Stomach (tissue), 9 donors: ENCODE results near the gene LYL1. TPM values are rescaled to one million over a fixed set of nuclear protein-coding genes. Genes with fewer than 3 reads are reported as not detected.

ENCODE experiments used
- DNase-seq, 2 donors: peaks; one replicate each; pipeline versions ENCODE4 v3.0.0 to v3.0.0-alpha.2; 2013 to 2019
- H3K27ac ChIP-seq, 5 donors: fragments of 200-600 bp in 4 of 5; sonication (generic) in 4 of 5; one replicate each; pipeline ENCODE4 v1.5.1; 2013 to 2019; ENCODE audit warnings: mild to moderate bottlenecking in 1 of 5, moderate library complexity in 1 of 5
- H3K27me3 ChIP-seq, 3 donors: fragments of 200-600 bp; sonication (generic); one replicate each; pipeline ENCODE4 v1.5.1; 2017 to 2019; ENCODE audit warnings: mixed run types in 1 of 3
- H3K36me3 ChIP-seq, 4 donors: fragments of 200-600 bp; sonication (generic); 1 replicate in 3 of 4; 2 replicates in 1 of 4; pipeline ENCODE4 v1.5.1; 2016 to 2019
- H3K4me1 ChIP-seq, 4 donors: fragments of 200-600 bp; sonication (generic); one replicate each; pipeline ENCODE4 v1.5.1; 2016 to 2019
- H3K4me3 ChIP-seq, 4 donors: fragments of 200-600 bp; sonication (generic) in 3 of 4; one replicate each; pipeline ENCODE4 v1.5.1; 2016 to 2019; ENCODE audit warnings: mild to moderate bottlenecking in 1 of 4
- H3K9me3 ChIP-seq, 4 donors: fragments of 200-600 bp; sonication (generic); one replicate each; pipeline ENCODE4 v1.5.1; 2016 to 2019
- CTCF ChIP-seq, 7 experiments: fragments of 450-650 bp in 4 of 7; fragments of 200-600 bp in 3 of 7; sonication (generic) in 3 of 7; IDR thresholded peaks; one replicate each; pipeline ENCODE4 v1.5.1; 2016 to 2019; ENCODE audit warnings: antibody characterized with exemption in 7 of 7, control low read depth in 2 of 7, mild to moderate bottlenecking in 1 of 7
- EP300 ChIP-seq: sonication (generic); formaldehyde crosslinking; IDR thresholded peaks from one replicate; pipeline ENCODE4 v1.6.1; 2017; ENCODE audit warnings: antibody characterized with exemption
- POLR2A ChIP-seq, 4 donors: fragments of 450-650 bp; IDR thresholded peaks; one replicate each; pipeline ENCODE4 v1.6.1; 2016; ENCODE audit warnings: antibody characterized with exemption in 4 of 4, control low read depth in 2 of 4, mild to moderate bottlenecking in 1 of 4, moderate library complexity in 1 of 4
- POLR2AphosphoS5 ChIP-seq, 3 donors: sonication (generic); formaldehyde crosslinking; IDR thresholded peaks; one replicate each; pipeline ENCODE4 v1.6.1; 2016; ENCODE audit warnings: antibody characterized with exemption in 3 of 3
- WGBS, 5 donors: extraction: QIAGEN DNeasy Blood & Tissue Kit in 3 of 5; methylation state at CpG; one replicate each; pipeline versions ENCODE4 v1.1.5 to v1.1.7; 2013 to 2018; 5-methylcytosine and 5-hydroxymethylcytosine counted together
- intact Hi-C: fragments of 100-400 bp; cut with DNase I; formaldehyde crosslinking; loops from one replicate; pipeline ENCODE4 v1.15.1; 2023; ENCODE audit warnings: low total_unique reads
- polyA plus RNA-seq, 3 donors: library from polyadenylated mRNA; stranded (reverse); fragments of 200-250 nt; gene quantifications; one replicate each; pipeline ENCODE4 v1.2.3, GENCODE V29; 2013
- total RNA-seq, 5 donors: library from RNA; depleted of rRNA; stranded (reverse); fragments of >200 nt; gene quantifications; one replicate each; pipeline versions ENCODE4 v1.1.0 to v1.2.3, GENCODE V29; 2014 to 2016
- donor health status: healthy with polysubstance abuse.
- donor health status: Bipolar disorder and iron deficiency.
- donor health status: healthy.

LYL1 gene
- total and polyA plus RNA-seq, 8 donors, result 1.3 to 19.3 (median 5.0) TPM; not detected in 1

GRCh38 chr19:13051557-13052165 lies 51.0 kb downstream of the LYL1 start:
- Histone ChIP-seq H3K9me3 (no peaks in the 10 kb centered on the region), H3K4me3 (peak overlapping the region in 2 of 4 donors; percentile 17 to 29), H3K27me3 (no peaks in the 10 kb centered on the region), H3K27ac (peak overlapping the region; percentile 9 to 95 (median 92)), H3K4me1 (peaks cover 67 to 90% (median 78%) of the 10 kb centered on the region in 4 donors), H3K36me3 (no peaks in the 10 kb centered on the region)
- 1 to 5% (median 2%) methylated on average over 19 to 23 of the region's 23 CpGs for WGBS, 5 donors
- TF ChIP-seq POLR2AphosphoS5 (IDR thresholded peaks at IDR 0.05) (peak in 1 of 3 donors; percentile 26), POLR2A (IDR thresholded peaks at IDR 0.05) (no peak)
- peak; percentile 88 to 92 for DNase-seq
- intact Hi-C loops, result no loop called here

- no peak overlapping the region for H3K4me3 ChIP-seq
- no peaks in the 10 kb centered on the region for H3K36me3 ChIP-seq
- WGBS, 5 donors, result 44 to 62% (median 51%) methylated on average over 4 of the region's 4 CpGs
- H3K27ac ChIP-seq, result peak overlapping the region in 2 of 5 donors; percentile 92 to 94
- no peak for DNase-seq
- intact Hi-C loops, result no loop called here
- no peaks in the 10 kb centered on the region for H3K27me3 ChIP-seq
- no peaks in the 10 kb centered on the region for H3K9me3 ChIP-seq
- TF ChIP-seq CTCF (IDR thresholded peaks at IDR 0.05), result no peak
- no peak for TF ChIP-seq POLR2A (IDR thresholded peaks at IDR 0.05)
- TF ChIP-seq POLR2AphosphoS5 (IDR thresholded peaks at IDR 0.05), result no peak
- no peak for TF ChIP-seq EP300
- H3K4me1 ChIP-seq, result peaks cover 59 to 90% (median 73%) of the 10 kb centered on the region in 4 donors
Measured at GRCh38 chr19:13050274-13050673, 52.4 kb downstream of the LYL1 start.

Other genes with a start within 250 kb of the LYL1 start
- gene DNASE2, start 221.4 kb downstream of the LYL1 start, total RNA-seq, result 10 to 100 TPM; 11.9 to 53.1 (median 30.4) TPM
- 10 to 100 TPM in 2 of 3 donors, 1 to 10 TPM in 1; 9.0 to 26.2 (median 20.3) TPM for gene DNASE2, start 221.4 kb downstream of the LYL1 start, polyA plus RNA-seq
- under 1 TPM in 1 of 5 donors, not detected in 4; 0.18 TPM for gene KLF1, start 215.7 kb downstream of the LYL1 start, total RNA-seq
- gene KLF1, start 215.7 kb downstream of the LYL1 start, polyA plus RNA-seq, result under 1 TPM in 2 of 3 donors, not detected in 1; 0.05 to 0.19 TPM
- gene GCDH, start 211.7 kb downstream of the LYL1 start, total RNA-seq, result 10 to 100 TPM in 4 of 5 donors, not detected in 1; 17.5 to 30.8 (median 23.9) TPM
- 10 to 100 TPM; 21.6 to 26.6 (median 24.0) TPM for gene GCDH, start 211.7 kb downstream of the LYL1 start, polyA plus RNA-seq
- not detected for gene SYCE2, start 183.6 kb downstream of the LYL1 start, total RNA-seq
- gene SYCE2, start 183.6 kb downstream of the LYL1 start, polyA plus RNA-seq, result under 1 TPM in 1 of 3 donors, not detected in 2; 0.23 TPM
- gene FARSA, start 169.1 kb downstream of the LYL1 start, total RNA-seq, result 100 to 1,000 TPM in 1 of 5 donors, 10 to 100 TPM in 4; 27.2 to 125 (median 51.9) TPM
- gene FARSA, start 169.1 kb downstream of the LYL1 start, polyA plus RNA-seq, result 10 to 100 TPM; 34.7 to 40.3 (median 39.4) TPM
- gene CALR, start 164.2 kb downstream of the LYL1 start, total RNA-seq, result 100 to 1,000 TPM; 337 to 947 (median 504) TPM
- 100 to 1,000 TPM in 2 of 3 donors, 10 to 100 TPM in 1; 71.2 to 236 (median 158) TPM for gene CALR, start 164.2 kb downstream of the LYL1 start, polyA plus RNA-seq
- gene RAD23A, start 157.0 kb downstream of the LYL1 start, total RNA-seq, result 100 to 1,000 TPM in 3 of 5 donors, 10 to 100 TPM in 2; 44.1 to 144 (median 103) TPM
- 100 to 1,000 TPM; 101 to 141 (median 106) TPM for gene RAD23A, start 157.0 kb downstream of the LYL1 start, polyA plus RNA-seq
- 10 to 100 TPM in 4 of 5 donors, 1 to 10 TPM in 1; 1.8 to 93.3 (median 25.9) TPM for gene GADD45GIP1, start 145.6 kb downstream of the LYL1 start, total RNA-seq
- 10 to 100 TPM; 59.0 to 75.4 (median 61.8) TPM for gene GADD45GIP1, start 145.6 kb downstream of the LYL1 start, polyA plus RNA-seq
- under 1 TPM in 1 of 5 donors, not detected in 4; 0.58 TPM for gene DAND5, start 133.3 kb downstream of the LYL1 start, total RNA-seq
- gene DAND5, start 133.3 kb downstream of the LYL1 start, polyA plus RNA-seq, result under 1 TPM in 2 of 3 donors, not detected in 1; 0.12 to 0.13 TPM
- gene NFIX, start 107.4 kb downstream of the LYL1 start, total RNA-seq, result 100 to 1,000 TPM in 1 of 5 donors, 10 to 100 TPM in 4; 14.0 to 183 (median 63.3) TPM
- gene NFIX, start 107.4 kb downstream of the LYL1 start, polyA plus RNA-seq, result 10 to 100 TPM; 11.5 to 45.0 (median 30.2) TPM
- 100 to 1,000 TPM in 1 of 5 donors, 10 to 100 TPM in 4; 29.6 to 373 (median 36.5) TPM for gene TRMT1, start 13.9 kb upstream of the LYL1 start, total RNA-seq
- gene TRMT1, start 13.9 kb upstream of the LYL1 start, polyA plus RNA-seq, result 10 to 100 TPM; 64.7 to 88.2 (median 77.9) TPM
- gene NACC1, start 15.4 kb upstream of the LYL1 start, total RNA-seq, result 100 to 1,000 TPM in 1 of 5 donors, 10 to 100 TPM in 4; 10.1 to 122 (median 26.3) TPM
- 10 to 100 TPM in 1 of 3 donors, 1 to 10 TPM in 2; 6.9 to 26.2 (median 9.5) TPM for gene NACC1, start 15.4 kb upstream of the LYL1 start, polyA plus RNA-seq
- 100 to 1,000 TPM in 3 of 5 donors, 10 to 100 TPM in 2; 20.4 to 942 (median 117) TPM for gene STX10, start 47.5 kb upstream of the LYL1 start, total RNA-seq
- 100 to 1,000 TPM in 1 of 3 donors, 10 to 100 TPM in 2; 74.8 to 114 (median 94.7) TPM for gene STX10, start 47.5 kb upstream of the LYL1 start, polyA plus RNA-seq
- 100 to 1,000 TPM in 3 of 5 donors, 10 to 100 TPM in 2; 32.3 to 421 (median 150) TPM for gene IER2, start 47.6 kb upstream of the LYL1 start, total RNA-seq
- gene IER2, start 47.6 kb upstream of the LYL1 start, polyA plus RNA-seq, result 10 to 100 TPM; 64.3 to 87.2 (median 64.6) TPM